ENCODE data around the gene USP27X. TPM values are rescaled to one million over a fixed set of nuclear protein-coding genes. Genes with fewer than 3 reads are reported as not detected.

The USP27X gene
- total and polyA plus RNA-seq, 2 of the 8 experiments (the other 6 are each of a cell fraction or from before 2014, with no cell fraction given) = 3.8 to 4.7 TPM

Other genes starting within 250 kb of the USP27X start
- gene PAGE1, start 183.5 kb upstream of the USP27X start, total RNA-seq (2021; fragmentation: NEBNext Ultra II Directional; extraction: Animal tissue kit (Norgen Biotek cat#: 25700)) = not detected in 2 replicates
- gene PAGE1, start 183.5 kb upstream of the USP27X start, polyA plus RNA-seq (2011; rRNA removed) = not detected in 2 replicates
- gene PAGE4, start 50.2 kb upstream of the USP27X start, total RNA-seq (2021; fragmentation: NEBNext Ultra II Directional; extraction: Animal tissue kit (Norgen Biotek cat#: 25700)) = not detected in 2 replicates
- gene PAGE4, start 50.2 kb upstream of the USP27X start, polyA plus RNA-seq (2011; rRNA removed) = 0.50 and 0.53 TPM in 2 replicates
- gene CLCN5, start 43.1 kb downstream of the USP27X start, total RNA-seq (2021; fragmentation: NEBNext Ultra II Directional; extraction: Animal tissue kit (Norgen Biotek cat#: 25700)) = 9.7 and 10.8 TPM in 2 replicates
- 4.2 and 4.4 TPM in 2 replicates for gene CLCN5, start 43.1 kb downstream of the USP27X start, polyA plus RNA-seq (2011; rRNA removed)